ENCODE measurements around the gene SMAD5. TPM values are rescaled to one million over a fixed set of nuclear protein-coding genes. Genes with fewer than 3 reads are reported as not detected.

SMAD5 gene
- total RNA-seq, 1 donor, result 25.3 TPM

DNA sequence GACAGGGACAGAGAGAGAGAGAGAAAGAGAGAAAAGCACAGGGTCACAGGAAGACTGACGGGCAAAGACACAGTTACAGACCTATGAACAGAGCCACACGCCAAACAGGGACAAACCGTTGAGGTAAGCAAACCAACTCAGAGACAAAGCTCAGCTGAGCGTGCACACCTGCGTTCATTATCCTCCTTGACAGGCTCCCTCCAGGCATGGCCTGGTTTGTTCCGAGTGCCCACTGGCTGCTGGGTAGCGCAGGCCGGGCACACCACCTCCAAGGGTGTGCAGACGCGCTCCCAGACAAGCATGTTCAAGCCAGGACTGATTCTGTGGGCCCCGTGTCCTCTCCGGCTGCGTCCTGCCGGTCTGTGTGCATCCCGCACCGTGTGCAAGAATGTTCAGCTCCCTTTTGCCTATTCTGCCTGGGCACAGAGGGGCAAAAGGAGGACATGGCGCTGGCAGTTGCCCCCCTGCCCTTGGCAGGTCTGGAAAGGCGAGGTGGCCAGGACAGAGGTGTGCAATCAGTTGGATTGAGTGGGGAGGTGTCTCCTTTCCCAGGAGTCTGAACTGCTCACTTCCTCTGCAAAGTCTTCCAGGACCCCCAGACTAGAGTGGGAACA lies 60.8 kb downstream of the SMAD5 start:
- DNase-seq (ENCODE audit: low read depth in 2 of 3, low spot score in 2 of 3), result no peak

DNA sequence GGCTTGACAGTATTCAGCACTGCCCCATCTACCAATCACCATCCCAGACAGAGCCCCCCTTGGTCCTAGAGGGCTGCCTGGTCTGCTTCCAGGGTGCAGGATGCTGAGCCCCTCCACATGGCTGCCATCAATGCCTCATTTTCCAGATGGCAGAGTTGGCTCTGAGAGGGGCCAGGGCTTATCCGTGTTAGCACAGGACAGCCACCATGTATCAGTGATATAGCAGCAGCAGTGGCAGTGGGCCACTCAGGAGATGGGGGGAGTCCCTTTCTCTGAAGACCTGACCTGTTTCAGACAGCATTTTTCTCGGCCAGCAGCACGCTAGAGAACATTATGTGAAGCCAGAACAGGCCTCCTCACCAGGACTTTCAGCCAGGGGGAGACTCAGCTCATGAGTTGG lies 61.9 kb downstream of the SMAD5 start:
- DNase-seq (ENCODE audit: low read depth in 2 of 3, low spot score in 2 of 3), result no peak

DNA sequence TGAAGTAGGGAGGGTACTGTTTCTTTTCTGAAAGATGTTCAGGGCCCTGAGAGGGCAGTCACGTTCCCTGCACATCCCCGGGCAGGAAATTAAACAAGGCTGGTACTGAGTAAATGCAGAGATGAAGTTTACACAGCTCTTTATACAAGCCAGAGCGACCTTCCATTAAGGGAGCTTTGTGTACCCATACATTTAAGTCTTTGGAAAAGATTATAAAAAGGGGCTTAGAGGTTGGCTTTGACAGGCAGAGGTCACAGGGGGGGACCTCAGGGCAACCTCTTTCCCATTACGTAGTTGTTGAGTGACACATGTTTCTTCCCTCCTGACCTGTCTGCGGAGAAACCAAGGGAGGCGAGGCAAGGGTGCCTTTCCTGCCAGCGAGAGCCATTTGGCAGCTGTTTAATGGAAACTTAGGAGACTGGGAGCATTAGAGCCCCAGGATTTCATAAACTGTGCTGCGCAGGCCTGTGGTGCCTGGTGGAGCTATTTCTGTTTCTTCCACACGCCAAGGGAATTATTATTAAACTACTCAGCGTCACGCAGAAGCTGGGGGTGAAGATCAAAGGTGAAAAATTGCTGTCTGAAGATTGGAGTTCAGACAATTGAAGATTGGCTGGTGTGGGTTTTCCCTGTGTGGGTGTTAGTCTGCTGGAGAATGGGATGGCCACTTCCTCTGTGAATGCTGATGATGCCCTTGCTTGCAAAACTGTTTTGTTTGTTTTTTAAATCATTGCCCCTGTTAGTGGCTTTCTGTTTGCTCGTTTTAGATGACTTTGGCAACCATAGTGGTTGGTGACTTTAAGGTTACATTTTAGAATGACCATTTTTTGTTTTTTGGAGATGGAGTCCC lies 63.6 kb downstream of the SMAD5 start:
- DNase-seq (ENCODE audit: low read depth in 2 of 3, low spot score in 2 of 3), result no peak

DNA sequence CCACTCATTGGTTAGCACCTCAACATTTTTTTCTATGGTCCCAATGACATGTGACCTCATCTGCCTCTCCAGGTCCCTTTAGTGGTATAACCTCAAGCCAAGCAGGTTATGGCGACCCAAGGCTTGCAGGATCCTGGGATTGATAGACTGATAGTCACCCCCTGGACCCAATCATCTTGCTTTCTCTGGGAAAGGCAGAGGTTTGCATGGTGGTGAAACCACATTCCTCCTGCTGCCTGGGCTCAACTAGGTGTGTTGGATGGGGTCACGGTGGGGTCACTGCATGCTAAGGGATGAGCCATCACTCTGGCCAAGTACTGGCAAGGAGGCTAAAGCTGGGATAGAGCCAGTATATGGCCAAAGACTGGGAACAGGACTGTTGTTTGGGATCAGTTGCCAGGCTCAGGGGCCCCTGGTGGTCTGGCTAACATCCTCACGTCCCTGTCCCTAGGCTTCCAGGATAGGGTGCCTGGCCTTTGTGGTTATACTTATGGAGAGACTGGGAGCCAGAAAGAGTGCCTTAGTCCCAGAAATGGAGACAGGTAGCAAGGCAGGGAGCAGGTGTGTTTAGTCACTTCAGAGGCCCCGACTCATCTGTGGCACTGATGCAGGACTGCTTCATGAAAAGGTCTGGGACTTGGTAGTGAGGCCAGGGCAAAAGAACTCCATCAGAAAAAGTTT lies 65.0 kb downstream of the SMAD5 start:
- DNase-seq (ENCODE audit: low read depth in 2 of 3, low spot score in 2 of 3), result no peak

DNA sequence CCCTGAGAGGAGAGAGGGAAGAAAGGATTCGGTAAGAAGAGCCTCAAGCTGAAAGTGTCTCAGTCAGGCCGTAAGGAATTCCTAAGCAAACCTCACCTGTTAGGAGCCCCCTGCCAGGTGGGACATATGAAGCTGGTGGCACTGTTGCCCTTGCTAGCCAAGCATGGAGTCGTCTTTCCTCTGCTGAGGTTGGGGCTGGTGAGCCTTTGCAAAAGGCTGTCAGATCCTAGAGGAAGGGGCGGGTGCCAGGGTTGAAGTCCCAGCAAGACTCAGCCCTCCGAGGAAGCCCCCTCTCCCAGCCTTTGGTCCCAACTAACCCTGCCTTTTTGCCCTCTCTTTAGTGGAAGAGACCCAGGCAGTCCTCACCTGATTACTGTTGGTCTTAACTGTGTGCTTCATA lies 65.8 kb downstream of the SMAD5 start:
- DNase-seq (ENCODE audit: low read depth in 2 of 3, low spot score in 2 of 3), result no peak

DNA sequence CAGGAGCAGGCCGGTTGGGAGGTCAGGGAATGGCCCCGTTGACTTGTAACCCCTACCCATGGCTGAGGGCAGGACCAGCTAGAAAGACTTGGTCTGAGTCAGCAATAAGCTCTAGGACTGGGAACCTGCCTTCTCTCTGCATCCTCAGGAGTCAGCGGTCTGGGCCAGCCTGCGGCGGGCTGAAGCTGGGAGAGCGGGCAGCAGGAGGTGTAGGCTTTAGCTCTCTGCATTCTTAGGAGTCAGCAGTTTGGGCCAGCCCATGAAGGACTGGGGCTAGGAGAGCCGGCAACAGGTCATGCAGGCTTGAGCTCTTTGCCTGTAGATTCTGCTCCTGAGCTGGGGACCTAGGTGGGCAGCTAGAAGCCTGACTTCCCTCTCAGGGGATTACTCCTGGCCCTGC lies 66.8 kb downstream of the SMAD5 start:
- DNase-seq (ENCODE audit: low read depth in 2 of 3, low spot score in 2 of 3), result no peak

DNA sequence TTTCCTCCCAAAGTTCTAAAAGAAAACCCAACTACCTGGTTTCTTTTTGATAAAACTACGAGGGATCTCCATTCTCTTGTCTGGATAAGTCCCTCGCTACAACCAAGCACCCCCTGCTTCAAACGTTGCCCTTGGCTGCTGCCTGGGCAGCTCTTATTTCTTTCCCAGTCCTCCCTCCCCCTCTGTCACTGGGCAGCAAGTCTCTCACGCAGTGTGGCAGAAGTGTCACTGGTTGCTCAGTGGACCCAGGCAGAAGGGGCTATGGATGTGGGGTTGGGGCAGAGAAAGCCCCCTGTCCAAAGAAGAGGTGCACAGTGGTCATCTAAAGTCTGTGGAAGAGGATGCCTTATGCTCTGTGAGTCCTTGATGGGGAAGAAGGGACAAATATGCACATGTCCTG lies 67.5 kb downstream of the SMAD5 start:
- DNase-seq (ENCODE audit: low read depth in 2 of 3, low spot score in 2 of 3), result no peak

DNA sequence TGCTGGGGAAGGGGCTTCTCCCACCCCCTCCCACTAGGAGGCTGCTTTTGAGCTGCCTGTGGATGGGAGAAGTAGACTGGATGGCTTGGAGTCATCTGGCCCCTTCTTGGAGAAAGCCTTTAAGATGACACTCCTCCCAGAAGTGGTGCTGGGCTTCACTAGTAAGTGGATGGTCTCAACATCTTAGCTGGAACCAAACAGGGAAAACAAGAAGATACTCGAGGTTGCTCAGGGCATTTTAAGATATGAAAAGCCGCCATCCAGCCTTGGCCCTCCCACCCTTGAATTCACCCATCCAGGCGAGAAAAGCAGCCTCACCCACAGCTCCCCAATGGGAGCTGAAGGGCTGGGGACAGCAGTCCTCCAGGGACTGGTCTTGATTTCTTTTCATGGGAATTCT lies 68.1 kb downstream of the SMAD5 start:
- DNase-seq (ENCODE audit: low read depth in 2 of 3, low spot score in 2 of 3), result no peak

DNA sequence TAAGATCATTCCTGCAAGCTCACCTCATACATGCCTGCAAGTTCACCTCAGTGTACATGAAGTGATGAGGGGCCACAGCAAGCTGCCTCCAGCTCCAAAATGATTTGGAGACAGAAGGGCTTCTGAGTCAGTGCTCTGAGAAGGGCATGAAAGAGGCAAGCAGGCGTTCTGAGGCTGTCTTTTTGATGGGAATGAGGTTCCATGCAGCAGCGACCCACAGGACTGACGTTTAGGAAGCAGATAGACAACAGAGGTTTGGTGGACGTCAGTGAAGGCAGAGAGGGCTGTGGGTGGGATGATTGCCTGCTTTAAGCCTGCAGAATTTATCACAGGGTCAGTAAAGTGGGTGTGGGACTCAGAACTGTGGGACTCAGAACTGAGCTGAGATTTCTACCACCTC lies 69.2 kb downstream of the SMAD5 start:
- DNase-seq (ENCODE audit: low read depth in 2 of 3, low spot score in 2 of 3), result no peak

DNA sequence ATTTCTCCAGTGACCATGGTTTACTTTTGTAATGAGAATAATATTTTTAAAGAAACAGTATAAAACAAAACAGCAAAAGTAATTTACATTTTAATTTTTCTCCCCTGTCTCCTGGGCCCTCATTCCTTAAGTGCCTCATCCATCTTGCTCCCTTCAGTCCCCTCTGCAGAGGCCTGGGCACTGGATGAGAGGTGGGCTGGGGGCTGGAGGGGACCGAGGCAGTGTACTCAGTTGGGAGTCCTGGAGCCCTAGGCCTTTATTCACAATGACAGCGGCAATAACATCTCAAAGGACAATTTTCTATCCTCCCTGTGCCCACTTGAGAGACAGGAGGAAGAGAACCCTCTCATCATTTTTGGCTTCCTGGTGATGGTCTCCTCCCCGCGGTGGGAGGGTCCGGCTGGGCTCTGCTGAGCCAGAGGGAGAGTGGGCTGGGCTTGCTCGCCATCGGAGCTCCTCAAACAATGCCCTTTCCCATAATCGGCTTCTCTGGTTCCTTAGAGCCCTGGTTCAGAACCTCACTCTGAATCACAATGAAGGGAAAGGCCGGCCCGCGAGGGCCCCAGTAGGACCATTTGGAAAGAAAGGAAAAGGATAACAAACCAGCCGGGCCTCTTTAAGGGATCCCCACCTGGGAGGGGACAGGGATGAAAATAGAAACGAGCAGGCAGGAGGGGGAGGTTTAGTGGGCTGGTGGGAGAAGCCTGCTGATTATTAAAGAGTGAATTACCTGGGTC lies 70.0 kb downstream of the SMAD5 start:
- no peak for DNase-seq (ENCODE audit: low read depth in 2 of 3, low spot score in 2 of 3)

DNA sequence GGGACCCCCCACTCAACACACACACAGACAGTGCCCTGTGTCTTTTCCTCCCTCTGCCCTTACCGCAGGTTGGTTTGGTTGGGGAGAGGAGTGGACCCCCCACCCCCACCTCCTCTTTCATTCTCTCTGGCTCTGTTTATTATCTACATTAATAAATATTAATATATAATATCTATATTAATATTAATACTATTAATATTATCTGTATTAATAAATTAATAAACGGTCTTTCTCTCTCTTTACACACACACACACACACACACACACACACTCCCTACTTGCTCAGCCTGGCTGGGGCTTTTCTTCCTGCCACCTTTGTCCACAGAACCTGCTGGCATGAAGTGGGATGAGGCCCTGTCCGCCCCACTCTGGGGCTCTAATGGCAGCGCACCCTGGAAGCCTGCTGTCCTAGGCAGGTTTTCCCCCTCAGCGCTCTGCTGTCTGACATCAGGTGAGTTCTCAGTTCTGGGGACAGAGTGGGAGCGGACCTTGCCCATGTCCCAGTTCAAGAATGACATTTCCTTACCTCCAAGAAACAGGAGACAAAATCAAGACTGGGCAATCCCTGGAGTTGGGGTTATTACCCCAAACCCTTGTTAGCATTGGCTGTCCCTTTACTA lies 70.8 kb downstream of the SMAD5 start:
- DNase-seq (ENCODE audit: low read depth in 2 of 3, low spot score in 2 of 3), result no peak

DNA sequence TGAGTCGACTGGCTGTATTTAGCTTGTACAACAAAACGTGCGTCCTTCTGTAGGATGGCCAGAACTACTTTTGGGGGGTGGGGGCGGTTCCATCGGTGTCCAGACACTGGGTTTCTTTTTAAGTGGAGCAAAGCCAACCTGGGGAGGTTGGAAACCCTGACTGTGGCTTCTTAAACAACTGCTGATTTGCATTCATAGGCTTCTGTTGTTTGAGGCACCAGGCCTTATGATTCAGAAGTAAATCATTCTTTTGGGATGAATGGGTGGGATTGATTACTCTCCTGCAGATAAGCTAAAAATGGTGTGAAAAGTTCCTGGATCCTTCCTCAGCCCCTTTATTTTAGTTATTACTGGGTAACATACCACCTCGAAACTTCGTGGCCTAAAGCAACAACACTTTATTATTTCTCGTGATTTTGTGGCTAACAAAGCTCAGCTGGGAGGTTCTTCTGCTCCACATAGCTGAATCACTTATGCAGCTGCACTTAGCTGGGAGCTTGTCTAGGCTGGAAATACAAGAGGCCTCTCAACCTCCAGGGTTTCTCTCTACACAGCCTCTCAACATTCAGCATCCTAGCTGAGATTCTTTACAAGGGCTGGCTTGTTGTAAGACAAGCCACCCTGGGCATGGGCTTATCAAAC lies 72.5 kb downstream of the SMAD5 start:
- DNase-seq (ENCODE audit: low read depth in 2 of 3, low spot score in 2 of 3), result no peak

DNA sequence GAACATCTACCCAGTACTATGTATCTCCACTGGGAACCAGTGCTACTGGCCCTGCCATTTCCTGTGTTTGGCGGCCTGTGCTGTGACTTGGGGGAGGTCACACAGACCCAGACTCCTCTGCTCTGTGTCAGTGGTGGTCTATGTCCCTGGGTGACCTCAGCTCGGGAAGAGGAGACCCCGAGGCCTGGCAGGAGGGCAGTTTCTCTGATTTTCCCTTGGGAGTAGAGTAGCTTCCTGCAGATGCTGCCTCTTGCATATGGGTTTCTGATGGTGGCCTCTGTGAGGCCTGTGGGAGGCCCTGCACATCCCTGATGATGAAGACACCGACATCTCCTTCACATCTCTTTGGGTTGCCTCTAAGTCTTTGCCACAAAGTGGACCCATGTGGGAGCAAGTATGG lies 73.3 kb downstream of the SMAD5 start:
- DNase-seq (ENCODE audit: low read depth in 2 of 3, low spot score in 2 of 3), result no peak

DNA sequence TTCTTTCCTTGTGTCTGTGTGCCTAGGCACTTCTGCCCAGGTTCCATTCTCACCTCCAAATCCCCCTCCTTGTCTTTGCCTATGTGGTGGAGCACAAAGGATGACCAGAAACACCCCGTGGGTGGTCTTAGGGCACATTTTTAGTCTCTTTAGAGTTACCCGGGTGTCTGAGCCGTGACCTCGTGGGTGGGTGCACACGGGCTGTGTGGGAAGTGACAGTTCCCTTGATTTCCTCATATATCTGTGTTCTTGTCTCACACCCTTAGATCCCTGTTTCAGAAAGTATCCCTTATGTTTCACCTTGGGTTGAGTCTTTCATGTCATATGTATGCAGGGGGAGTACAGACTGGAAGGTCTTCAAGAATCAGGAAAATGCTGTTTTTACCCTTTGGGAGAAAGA lies 73.7 kb downstream of the SMAD5 start:
- DNase-seq (ENCODE audit: low read depth in 2 of 3, low spot score in 2 of 3), result no peak

DNA sequence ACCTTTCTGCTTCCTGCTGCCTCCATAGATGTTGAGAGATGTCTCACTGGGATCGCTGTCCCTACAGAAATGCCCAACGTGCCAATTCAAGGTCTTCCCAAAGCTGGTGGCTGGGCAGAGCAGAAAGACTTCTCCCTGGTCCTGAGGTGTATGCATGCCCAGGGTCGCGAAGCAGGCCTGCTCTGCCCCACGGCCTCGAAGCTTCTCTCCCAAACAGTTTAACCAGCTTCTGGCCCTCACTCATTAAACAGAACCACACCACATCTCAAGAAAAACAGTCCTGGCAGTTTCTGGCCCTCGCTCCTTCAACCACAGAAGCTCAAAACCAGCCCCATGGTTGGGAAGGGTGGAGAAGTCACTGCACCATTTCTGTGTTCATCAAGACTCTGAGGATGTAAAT lies 75.0 kb downstream of the SMAD5 start:
- DNase-seq (ENCODE audit: low read depth in 2 of 3, low spot score in 2 of 3), result no peak

DNA sequence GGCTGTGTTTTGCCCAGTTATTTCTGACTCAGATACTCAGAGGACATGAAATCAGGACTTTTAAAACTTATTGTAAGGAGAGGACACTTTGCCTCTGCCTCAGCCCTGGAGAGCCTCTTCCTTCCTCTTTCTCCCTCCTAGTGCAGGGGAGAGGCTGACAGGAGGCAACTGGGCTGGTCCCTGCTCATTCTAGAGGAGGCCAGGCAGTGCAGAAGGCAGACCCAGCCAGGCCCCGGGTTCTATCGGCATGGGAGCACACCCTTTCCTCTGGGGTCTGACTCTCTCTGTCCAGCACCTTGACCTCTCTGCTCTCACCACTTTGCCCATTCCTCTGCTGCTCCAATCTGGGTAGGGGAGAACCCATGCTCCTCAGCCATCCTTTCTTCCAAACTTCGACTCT lies 76.3 kb downstream of the SMAD5 start:
- peak in 1 of 3 donors; percentile 26 for DNase-seq (ENCODE audit: low read depth in 2 of 3, low spot score in 2 of 3)

DNA sequence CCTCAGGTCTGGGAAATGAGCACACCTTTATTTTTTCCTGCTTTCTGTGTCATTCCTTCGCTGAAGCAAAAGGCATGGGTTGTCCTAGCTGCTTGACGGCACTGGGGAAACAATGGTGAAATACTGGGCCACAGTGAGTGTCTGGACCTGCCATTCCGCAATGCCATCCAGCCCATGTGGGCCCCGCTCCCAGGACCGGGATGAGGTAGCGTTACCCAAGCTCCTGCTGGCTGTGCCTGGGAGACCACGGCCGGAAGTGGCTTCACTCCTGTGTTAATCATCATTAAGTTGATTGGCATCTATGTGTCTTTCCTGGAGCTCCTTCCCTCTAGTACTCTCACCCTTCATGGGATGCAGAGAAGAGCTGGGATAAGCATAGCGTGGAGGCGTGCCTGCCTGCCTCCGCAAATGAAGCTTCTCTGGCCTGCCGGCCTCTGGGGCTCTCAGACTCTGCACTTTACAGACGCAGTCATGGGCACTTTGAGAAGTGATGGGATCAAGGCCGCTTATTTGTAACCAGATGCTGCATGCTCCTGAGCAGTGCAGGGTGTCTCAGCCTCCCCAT lies 76.8 kb downstream of the SMAD5 start:
- DNase-seq (ENCODE audit: low read depth in 2 of 3, low spot score in 2 of 3), result no peak

DNA sequence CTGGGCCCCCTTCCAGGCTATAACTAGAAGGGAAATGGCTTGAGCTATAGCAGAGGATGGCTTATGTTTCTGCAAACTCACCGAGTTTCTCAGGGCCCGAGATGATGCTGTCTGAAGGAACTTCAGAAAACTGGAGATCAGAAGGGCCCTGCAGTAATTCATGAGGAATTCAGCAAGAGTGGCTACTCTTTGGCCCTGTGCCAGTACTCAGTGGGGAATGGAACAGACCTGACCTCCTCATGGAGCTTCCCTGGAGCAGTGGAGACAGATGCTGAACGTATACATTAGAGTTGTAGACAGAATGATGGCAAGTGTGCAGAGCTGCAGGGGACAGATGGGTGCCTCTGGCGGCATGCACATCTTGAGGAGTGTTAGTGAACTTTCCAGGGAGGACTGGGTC lies 77.6 kb downstream of the SMAD5 start:
- DNase-seq (ENCODE audit: low read depth in 2 of 3, low spot score in 2 of 3), result no peak

DNA sequence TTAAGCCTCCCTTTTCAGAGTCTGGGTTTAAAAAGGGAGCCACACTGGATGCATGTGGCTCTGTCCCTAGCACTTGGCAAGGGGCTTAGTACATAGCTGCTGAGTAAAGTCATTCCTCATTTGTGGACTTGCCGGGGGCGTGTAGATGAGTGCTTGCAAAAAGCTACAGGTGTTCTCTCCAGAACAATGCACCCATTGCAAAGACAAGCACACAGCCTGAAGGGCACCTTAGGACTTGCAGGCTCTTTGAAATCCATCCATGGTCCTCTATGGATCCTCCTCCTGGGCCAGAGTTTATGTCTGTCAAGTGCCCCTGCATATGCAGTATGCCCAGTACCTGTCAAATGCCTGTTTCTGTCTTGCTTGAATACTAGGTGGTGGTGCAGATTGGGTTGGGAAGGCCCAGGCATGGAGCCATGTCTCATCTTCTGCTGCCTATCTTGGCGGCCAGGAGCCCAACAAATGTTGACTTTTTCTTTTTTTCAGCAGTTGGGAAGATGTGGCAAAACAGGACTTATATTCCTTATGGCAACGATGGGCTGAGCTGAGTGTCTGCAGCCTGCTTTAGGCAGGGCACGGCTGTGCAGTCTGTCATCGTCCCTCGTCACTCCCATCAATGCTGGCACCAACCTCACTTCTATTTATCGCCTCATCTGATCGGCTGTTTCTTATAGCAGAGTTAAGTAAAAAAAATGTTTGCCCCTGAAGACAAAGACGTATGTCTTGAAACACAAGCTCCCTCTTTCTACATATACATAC lies 78.8 kb downstream of the SMAD5 start:
- no peak for DNase-seq (ENCODE audit: low read depth in 2 of 3, low spot score in 2 of 3)
